Transverse colon (tissue), 4 donors: ENCODE measurements around the gene INO80C. TPM values are rescaled to one million over a fixed set of nuclear protein-coding genes. Genes with fewer than 3 reads are reported as not detected.

ENCODE experiments used
- DNase-seq: peaks from one replicate; pipeline ENCODE4 v3.0.0-alpha.2; 2019
- H3K27ac ChIP-seq, 4 donors: fragments of 200-600 bp; sonication (generic); 2 replicates each; pipeline ENCODE4 v1.5.1; 2016 to 2018; ENCODE audit warnings: inconsistent platforms in 4 of 4
- H3K27me3 ChIP-seq: fragments of 200-600 bp; sonication (generic); 2 replicates; pipeline ENCODE4 v1.5.1; 2017; ENCODE audit warnings: inconsistent platforms
- H3K36me3 ChIP-seq, 4 donors: fragments of 200-600 bp; sonication (generic); 2 replicates each; pipeline ENCODE4 v1.5.1; 2017 to 2019; ENCODE audit warnings: inconsistent platforms in 4 of 4
- H3K4me1 ChIP-seq, 4 donors: fragments of 200-600 bp; sonication (generic); 2 replicates each; pipeline ENCODE4 v1.5.1; 2017 to 2020; ENCODE audit warnings: inconsistent platforms in 4 of 4
- H3K4me3 ChIP-seq, 4 donors: fragments of 200-600 bp; sonication (generic); 1 replicate in 1 of 4; 2 replicates in 3 of 4; pipeline versions ENCODE4 v1.5.1 to v1.6.1; 2017 to 2019; ENCODE audit warnings: inconsistent platforms in 4 of 4
- H3K9me3 ChIP-seq, 2 donors: fragments of 200-600 bp; sonication (generic); 2 replicates each; pipeline ENCODE4 v1.5.1; 2017 to 2019; ENCODE audit warnings: inconsistent platforms in 2 of 2
- CTCF ChIP-seq, 5 experiments: fragments of 200-600 bp in 3 of 5; fragments of 450-650 bp in 2 of 5; sonication (generic) in 3 of 5; IDR thresholded peaks; 1 replicate in 2 of 5; 2 replicates in 3 of 5; pipeline ENCODE4 v1.5.1; 2016 to 2017; ENCODE audit warnings: antibody characterized with exemption in 5 of 5, inconsistent platforms in 3 of 5, mild to moderate bottlenecking in 2 of 5, moderate library complexity in 1 of 5
- EP300 ChIP-seq: sonication (generic); formaldehyde crosslinking; IDR thresholded peaks from one replicate; pipeline ENCODE4 v1.6.1; 2017; ENCODE audit warnings: antibody characterized with exemption, low read depth
- POLR2A ChIP-seq: fragments of 450-650 bp; IDR thresholded peaks from one replicate; pipeline ENCODE4 v1.6.1; 2016; ENCODE audit warnings: antibody characterized with exemption, mild to moderate bottlenecking, moderate library complexity
- POLR2AphosphoS5 ChIP-seq, 3 donors: sonication (generic); formaldehyde crosslinking; IDR thresholded peaks; one replicate each; pipeline ENCODE4 v1.6.1; 2016; ENCODE audit warnings: antibody characterized with exemption in 3 of 3
- WGBS, 2 donors: methylation state at CpG; one replicate each; pipeline ENCODE4 v1.1.5; 2018; ENCODE audit warnings: low coverage in 1 of 2; 5-methylcytosine and 5-hydroxymethylcytosine counted together
- in situ Hi-C, 4 donors: fragments of 200-750 bp; cut with MboI; loops; one replicate each; pipeline versions ENCODE4 v1.15.0 to v1.15.1; 2017; ENCODE audit warnings: low sequenced_read_pairs in 3 of 4, low pct_ligation_motif_present in 1 of 4, low pct_unique_long_range_greater_than_20kb in 1 of 4
- intact Hi-C: fragments of 100-400 bp; cut with DNase I; formaldehyde crosslinking; loops from one replicate; pipeline ENCODE4 v1.15.1; 2023; ENCODE audit warnings: low total_unique reads
- total RNA-seq, 4 donors: library from RNA; depleted of rRNA; stranded (reverse); fragments of >200 nt; gene quantifications; one replicate each; pipeline ENCODE4 v1.1.0, GENCODE V29; 2016

INO80C gene
- total RNA-seq, 4 donors from 2014 or later, result 10.2 to 277 (median 18.0) TPM

DNA sequence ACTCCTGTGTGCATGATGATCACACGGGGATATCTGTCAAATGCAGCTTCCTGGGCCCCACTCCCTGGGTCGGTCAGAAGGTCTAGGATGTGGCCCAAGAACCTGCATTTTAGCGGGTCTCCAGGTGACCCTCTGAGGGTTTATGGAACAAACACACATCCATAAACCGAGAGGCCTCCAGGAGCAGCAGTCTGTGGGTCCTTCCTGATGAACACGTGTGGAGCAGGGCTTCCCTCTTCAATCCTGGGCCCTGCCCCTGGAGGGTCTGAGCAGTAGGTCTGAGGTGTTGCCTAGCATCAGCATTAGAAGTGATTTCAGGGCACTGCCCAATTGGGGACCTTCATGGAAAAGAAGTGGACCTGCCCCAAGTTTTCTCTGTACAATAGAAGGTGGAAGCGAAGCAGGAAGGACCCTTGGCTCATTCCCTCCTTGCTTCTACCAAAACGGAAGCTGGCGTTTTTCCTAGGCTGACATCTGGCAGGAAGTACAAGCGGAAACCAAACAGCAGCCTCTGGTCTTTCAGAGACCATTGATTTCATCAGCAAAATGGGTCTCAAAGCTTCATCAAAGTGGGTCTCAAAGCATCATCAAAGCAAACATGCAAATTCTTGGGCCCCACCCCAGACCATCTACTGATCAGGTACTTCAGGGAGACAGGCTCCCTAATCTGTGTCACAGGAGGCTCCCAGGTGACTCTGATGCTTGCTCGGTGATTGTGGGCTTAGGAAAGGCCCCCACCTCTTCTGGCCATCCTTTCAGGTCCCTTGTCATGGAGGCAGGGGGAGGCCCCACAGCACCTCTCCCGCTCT, 30.7 kb downstream of the INO80C start:
- WGBS, 2 donors, result 85% methylated on average over 3 to 11 of the region's 11 CpGs
- TF ChIP-seq POLR2AphosphoS5 (IDR thresholded peaks at IDR 0.05) (no peak), EP300 (no peak), CTCF (IDR thresholded peaks at IDR 0.05) (no peak), POLR2A (no peak)
- H3K4me1 ChIP-seq, result peaks cover 0 to 11% (median 0%) of the 10 kb centered on the region in 4 donors
- no peaks in the 10 kb centered on the region for H3K27me3 ChIP-seq
- in situ Hi-C loops, result no loop called here
- no peak overlapping the region for H3K27ac ChIP-seq
- no peak for DNase-seq
- no peaks in the 10 kb centered on the region for H3K9me3 ChIP-seq
- H3K36me3 ChIP-seq, result no peaks in the 10 kb centered on the region
- H3K4me3 ChIP-seq, result no peak overlapping the region
- intact Hi-C loops, result no loop called here

- no peak for TF ChIP-seq CTCF (IDR thresholded peaks at IDR 0.05)
- no peak for TF ChIP-seq EP300
- no peak for TF ChIP-seq POLR2A
- Histone ChIP-seq H3K4me3 (no peak overlapping the region), H3K27ac (no peak overlapping the region), H3K27me3 (no peaks in the 10 kb centered on the region), H3K36me3 (no peaks in the 10 kb centered on the region), H3K9me3 (no peaks in the 10 kb centered on the region), H3K4me1 (peaks cover 0 to 14% (median under 1%) of the 10 kb centered on the region in 4 donors)
- intact Hi-C loops (no loop called here), in situ Hi-C loops (no loop called here)
- DNase-seq, result no peak
- 78 to 87% methylated on average over 3 to 6 of the region's 6 CpGs for whole genome bisulfite sequencing, 2 donors
These were observed 31.4 kb downstream of the INO80C start for GRCh38 chr18:35466334-35466733.

- no peak for DNase-seq
These were observed 32.4 kb downstream of the INO80C start for GRCh38 chr18:35465329-35465728.

GRCh38 chr18:35464831-35465279, 32.9 kb downstream of the INO80C start:
- Histone ChIP-seq H3K4me1 (peaks cover 0 to 22% (median 2%) of the 10 kb centered on the region in 4 donors), H3K36me3 (no peaks in the 10 kb centered on the region), H3K27ac (no peak overlapping the region), H3K9me3 (no peaks in the 10 kb centered on the region), H3K27me3 (no peaks in the 10 kb centered on the region), H3K4me3 (no peak overlapping the region)
- intact Hi-C loops, result no loop called here
- no peak for TF ChIP-seq POLR2A
- no peak for TF ChIP-seq POLR2AphosphoS5 (IDR thresholded peaks at IDR 0.05)
- no peak for TF ChIP-seq CTCF (IDR thresholded peaks at IDR 0.05)
- no peak for TF ChIP-seq EP300
- 78 to 83% methylated on average over 2 of the region's 2 CpGs for WGBS, 2 donors
- DNase-seq, result no peak
- in situ Hi-C loops, result no loop called here

More at GRCh38 chr18:35465329-35465728, 32.4 kb downstream of the INO80C start:
- H3K4me3 ChIP-seq, result no peak overlapping the region
- no peaks in the 10 kb centered on the region for H3K9me3 ChIP-seq
- 86 to 94% methylated on average over 1 of the region's 1 CpG for WGBS, 2 donors
- H3K27me3 ChIP-seq, result no peaks in the 10 kb centered on the region
- in situ Hi-C loops (no loop called here), intact Hi-C loops (no loop called here)
- H3K36me3 ChIP-seq, result no peaks in the 10 kb centered on the region
- TF ChIP-seq POLR2AphosphoS5 (IDR thresholded peaks at IDR 0.05) (no peak), POLR2A (no peak), CTCF (IDR thresholded peaks at IDR 0.05) (no peak), EP300 (no peak)
- H3K27ac ChIP-seq, result no peak overlapping the region
- H3K4me1 ChIP-seq, result peaks cover 0 to 22% (median 2%) of the 10 kb centered on the region in 4 donors
